Measurements from ENCODE around the gene PDIA4.
A peak's percentile ranks its signal among the peaks of the same experiment; 100 is the strongest.

The PDIA4 gene

GRCh38 chr7:148967602-148968001 is 60.7 kb downstream of the PDIA4 start:
- DNase-seq (ENCODE audit: low read depth) = no peak

GRCh38 chr7:148967032-148967372 is 61.3 kb downstream of the PDIA4 start:
- no peak for DNase-seq (ENCODE audit: low read depth)

- DNase-seq (ENCODE audit: low read depth) = no peak
Observed at GRCh38 chr7:148964483-148965267, 63.6 kb downstream of the PDIA4 start.

GRCh38 chr7:148963583-148964482 is 64.5 kb downstream of the PDIA4 start:
- DNase-seq (ENCODE audit: low read depth) = no peak

GRCh38 chr7:148962823-148963582 is 65.3 kb downstream of the PDIA4 start:
- DNase-seq (ENCODE audit: low read depth) = peak; percentile 69

GRCh38 chr7:148962440-148962822 is 65.9 kb downstream of the PDIA4 start:
- DNase-seq (ENCODE audit: low read depth) = no peak

- DNase-seq (ENCODE audit: low read depth) = no peak
Observed at GRCh38 chr7:148959726-148960125, 68.6 kb downstream of the PDIA4 start.

- DNase-seq (ENCODE audit: low read depth) = no peak
Observed at GRCh38 chr7:148958061-148958460, 70.2 kb downstream of the PDIA4 start.

GRCh38 chr7:148954766-148955165 is 73.5 kb downstream of the PDIA4 start:
- DNase-seq (ENCODE audit: low read depth) = no peak

- DNase-seq (ENCODE audit: low read depth) = no peak
Observed at GRCh38 chr7:148953676-148954075, 74.6 kb downstream of the PDIA4 start.
